ENCODE measurements around the gene TOMT. TPM values are rescaled to one million over a fixed set of nuclear protein-coding genes. Genes with fewer than 3 reads are reported as not detected.

TOMT gene, protein sequence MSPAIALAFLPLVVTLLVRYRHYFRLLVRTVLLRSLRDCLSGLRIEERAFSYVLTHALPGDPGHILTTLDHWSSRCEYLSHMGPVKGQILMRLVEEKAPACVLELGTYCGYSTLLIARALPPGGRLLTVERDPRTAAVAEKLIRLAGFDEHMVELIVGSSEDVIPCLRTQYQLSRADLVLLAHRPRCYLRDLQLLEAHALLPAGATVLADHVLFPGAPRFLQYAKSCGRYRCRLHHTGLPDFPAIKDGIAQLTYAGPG
- total RNA-seq = not detected in 2 replicates

DNA sequence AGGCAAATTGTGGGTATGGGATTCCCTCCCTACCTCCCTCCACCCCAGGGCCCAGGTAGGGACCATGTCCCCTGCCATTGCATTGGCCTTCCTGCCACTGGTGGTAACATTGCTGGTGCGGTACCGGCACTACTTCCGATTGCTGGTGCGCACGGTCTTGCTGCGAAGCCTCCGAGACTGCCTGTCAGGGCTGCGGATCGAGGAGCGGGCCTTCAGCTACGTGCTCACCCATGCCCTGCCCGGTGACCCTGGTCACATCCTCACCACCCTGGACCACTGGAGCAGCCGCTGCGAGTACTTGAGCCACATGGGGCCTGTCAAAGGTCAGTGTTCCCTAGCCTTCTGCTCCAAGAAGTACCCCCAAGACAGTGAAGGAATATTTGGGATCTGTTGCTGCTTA, at the start of gene TOMT:
Gene TOMT, plus strand, starts transcription at position 37 of the 400 bp plus-strand sequence. Its CDS starts 28 bp downstream, at position 65.

DNA sequence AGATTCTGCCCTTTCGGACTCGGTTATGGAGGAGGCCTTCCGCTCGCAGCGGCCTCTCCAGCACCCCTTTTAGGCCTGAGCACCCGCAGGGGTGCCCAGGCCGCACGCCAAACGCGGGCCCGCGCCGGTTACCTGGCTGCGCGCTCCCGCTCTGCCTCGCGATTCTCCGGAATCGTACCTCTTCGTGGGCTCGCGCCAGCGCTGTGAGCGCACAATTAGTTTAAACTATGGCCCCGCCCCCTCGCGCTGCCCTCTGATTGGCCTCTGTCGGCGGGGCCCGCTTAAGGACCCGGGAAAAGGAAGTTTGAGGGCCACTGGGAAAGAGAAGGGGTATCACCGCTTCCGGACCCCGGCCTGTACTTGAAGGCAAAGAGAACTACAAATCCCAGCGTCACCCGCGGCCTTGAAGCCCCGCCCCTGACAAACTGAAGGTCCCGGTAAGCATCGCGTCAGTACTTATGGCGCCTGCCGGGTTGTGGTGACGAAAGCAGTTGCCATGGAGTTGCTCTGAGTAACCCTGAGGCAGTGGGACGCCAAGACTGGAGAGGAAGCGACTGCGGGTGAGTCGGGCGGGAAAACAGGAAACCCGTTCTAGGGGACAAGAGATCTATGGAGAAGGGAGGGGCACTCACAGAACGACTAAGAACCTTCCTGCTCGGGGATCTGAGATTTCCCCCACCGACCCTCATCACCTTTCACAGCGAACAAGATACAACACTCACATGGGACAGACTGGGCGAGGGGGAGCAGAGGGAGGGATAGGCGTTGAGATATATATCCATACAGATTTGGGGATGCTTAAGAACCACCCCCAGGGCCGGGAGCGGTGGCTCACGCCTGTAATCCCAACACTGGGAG, 25.2 kb upstream of the TOMT start, which contains the start of the genes LRRC51 and NUMA1:
Gene LRRC51, plus strand, starts transcription at position 525 of the 858 bp plus-strand sequence. CDS start 8,234 bp downstream, outside the sequence.
Gene NUMA1, minus strand, starts transcription at position 217 of the 858 bp plus-strand sequence. CDS start 44,599 bp downstream, outside the sequence.

DNA sequence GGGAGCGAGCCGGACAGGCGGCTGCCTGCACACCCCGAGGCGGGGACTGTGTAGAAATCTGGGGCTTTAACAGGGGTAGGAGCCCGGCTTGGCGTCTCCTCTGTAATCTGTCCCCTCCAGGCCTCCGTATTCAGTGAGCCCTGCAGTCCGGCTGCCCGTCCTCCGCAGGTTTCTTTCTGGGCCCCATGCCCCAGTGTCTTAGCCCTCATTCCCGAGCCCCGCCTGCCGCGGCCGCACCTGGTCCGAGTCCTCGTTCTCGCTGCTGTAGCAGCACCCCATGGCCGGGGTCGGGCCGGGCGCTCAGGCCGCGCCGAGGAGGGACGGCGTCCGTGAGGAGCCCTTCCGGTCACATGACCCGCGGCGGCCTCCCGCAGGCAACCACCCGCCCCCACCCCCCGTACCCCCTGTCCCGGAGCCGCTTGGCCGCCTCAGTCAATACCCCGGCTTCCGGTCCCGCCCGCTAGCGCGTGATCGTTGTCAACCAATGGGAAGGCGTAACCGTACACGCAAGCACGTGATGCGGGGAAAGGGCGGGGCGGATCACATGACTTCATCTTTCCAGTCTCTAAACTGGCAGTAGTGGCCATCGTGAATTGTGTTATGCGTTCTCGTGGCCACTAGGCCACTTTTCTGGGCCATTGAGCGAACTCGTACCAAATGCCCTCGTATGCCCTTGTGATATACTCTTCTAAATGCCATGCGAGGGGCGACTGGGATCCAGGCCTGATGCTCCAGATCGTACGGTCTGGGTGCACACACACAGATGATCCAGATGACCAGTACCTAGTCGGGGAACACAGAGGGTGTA, 2.6 kb upstream of the TOMT start, which contains the start of gene LAMTOR1:
Gene LAMTOR1, minus strand, starts transcription at position 352 of the 808 bp plus-strand sequence. Its CDS starts 73 bp downstream, at position 279.

DNA sequence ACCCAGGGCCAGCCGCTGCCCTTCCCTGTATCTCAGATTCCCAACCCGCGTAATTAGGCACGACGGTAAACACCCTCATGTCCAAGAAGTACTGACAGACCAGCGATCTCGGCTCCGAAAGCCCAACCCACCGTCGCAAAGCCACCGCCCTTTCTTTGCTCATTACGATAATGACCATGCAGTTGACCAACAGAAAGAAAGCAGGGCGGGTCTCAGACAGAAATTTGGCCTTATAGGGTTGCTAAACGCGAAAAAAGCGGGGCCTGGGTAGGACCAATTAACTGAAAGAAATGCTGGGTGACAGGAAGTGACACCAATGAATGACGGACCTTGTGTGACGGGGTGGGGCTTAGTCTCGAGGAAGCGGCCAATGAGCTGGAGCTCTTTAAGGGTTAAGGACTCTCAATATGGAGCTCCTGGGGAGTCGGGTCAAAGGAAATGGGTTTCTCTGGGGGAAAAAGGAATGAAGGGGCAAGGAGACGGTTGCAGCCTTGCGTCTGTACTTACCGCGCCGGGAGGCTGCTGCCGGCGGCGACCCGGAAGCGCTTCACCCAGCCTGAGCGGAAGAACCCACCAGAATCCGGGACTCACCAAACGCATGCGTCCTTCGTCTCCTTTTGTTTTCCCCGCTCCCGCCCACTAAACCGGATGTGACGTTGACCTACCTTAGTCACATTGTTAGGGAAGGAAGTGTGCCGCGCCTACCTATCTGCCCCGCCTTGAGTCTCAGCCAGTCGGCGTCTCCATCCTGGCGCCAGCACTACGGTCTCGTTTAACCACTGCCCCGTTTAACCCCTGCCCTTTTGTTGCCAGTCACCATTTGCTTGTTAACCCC, 6.6 kb downstream of the TOMT start, which contains the start of gene ANAPC15:
Gene ANAPC15, minus strand, starts transcription at position 553 of the 835 bp plus-strand sequence. CDS start 1,419 bp downstream, outside the sequence.

DNA sequence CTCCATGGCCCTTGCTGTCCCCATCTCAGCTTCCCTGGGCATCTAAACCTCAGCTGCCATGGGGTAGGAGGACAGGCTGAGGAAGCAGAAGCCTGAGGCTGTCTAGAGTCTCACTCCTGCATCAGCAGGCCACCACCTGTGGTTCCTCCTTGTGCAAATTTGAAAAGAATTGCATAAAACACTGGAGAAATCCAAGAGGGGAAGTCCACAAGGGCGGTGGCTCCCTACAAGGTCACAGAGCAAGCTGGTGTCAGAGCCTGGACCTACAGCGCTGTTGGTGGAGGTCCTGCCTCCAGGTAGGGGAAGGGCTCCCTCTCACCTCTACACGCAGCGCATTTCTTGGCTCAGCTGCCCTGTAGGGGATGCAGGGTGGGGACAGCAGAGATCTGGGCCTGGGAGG, 29.7 kb downstream of the TOMT start, which contains the start of gene FOLR3:
Gene FOLR3, plus strand, starts transcription at position 253 of the 400 bp plus-strand sequence. CDS start 228 bp downstream, outside the sequence.

Other genes starting within 250 kb of the TOMT start
- gene DEFB131B, start 227.5 kb upstream of the TOMT start, total RNA-seq = not detected in 2 replicates
- gene XNDC1N, start 177.3 kb upstream of the TOMT start, total RNA-seq = 6.9 and 7.6 TPM in 2 replicates
- gene RNF121, start 176.9 kb upstream of the TOMT start, total RNA-seq = 33.4 and 44.8 TPM in 2 replicates
- gene IL18BP, start 107.0 kb upstream of the TOMT start, total RNA-seq = 1.3 and 2.0 TPM in 2 replicates
- 154 and 194 TPM in 2 replicates for gene NUMA1, start 25.4 kb upstream of the TOMT start, total RNA-seq
- gene LRRC51, start 25.1 kb upstream of the TOMT start, total RNA-seq = 3.9 and 13.5 TPM in 2 replicates
- 86.1 and 89.2 TPM in 2 replicates for gene LAMTOR1, start 2.6 kb upstream of the TOMT start, total RNA-seq
- 25.9 and 41.6 TPM in 2 replicates for gene ANAPC15, start 6.8 kb downstream of the TOMT start, total RNA-seq
- 0.34 and 1.4 TPM in 2 replicates for gene FOLR3, start 29.8 kb downstream of the TOMT start, total RNA-seq
- gene FOLR1, start 86.2 kb downstream of the TOMT start, total RNA-seq = not detected in 2 replicates
- gene FOLR2, start 110.9 kb downstream of the TOMT start, total RNA-seq = not detected in 2 replicates
- gene INPPL1, start 118.8 kb downstream of the TOMT start, total RNA-seq = 44.8 and 49.0 TPM in 2 replicates
- not detected in 2 replicates for gene PHOX2A, start 138.3 kb downstream of the TOMT start, total RNA-seq